Body of pancreas (tissue), 4 donors: ENCODE measurements around the gene SYNPO. TPM values are rescaled to one million over a fixed set of nuclear protein-coding genes. Genes with fewer than 3 reads are reported as not detected.

Experiments
- ATAC-seq: fragments of 150-250 bp; one replicate; pipeline ENCODE4 v1.9.1; 2016
- DNase-seq, 4 donors: peaks; one replicate each; pipeline ENCODE4 v3.0.0-alpha.2; 2019
- H3K27ac ChIP-seq, 4 donors: fragments of 200-600 bp; sonication (generic); 1 replicate in 3 of 4; 2 replicates in 1 of 4; pipeline versions ENCODE4 v1.5.1 to v1.6.1; 2016 to 2019; ENCODE audit warnings: mild to moderate bottlenecking in 1 of 4, mixed read lengths in 1 of 4, moderate library complexity in 1 of 4
- H3K27me3 ChIP-seq, 2 donors: fragments of 200-600 bp; sonication (generic); one replicate each; pipeline ENCODE4 v1.6.0; 2016; ENCODE audit warnings: mild to moderate bottlenecking in 1 of 2
- H3K36me3 ChIP-seq, 2 donors: fragments of 200-600 bp; sonication (generic); replicated peaks in 1 of 2; 2 replicates each; pipeline ENCODE4 v1.5.1; 2016; ENCODE audit warnings: low read depth in 2 of 2; ENCODE audit not compliant: insufficient read depth in 1 of 2
- H3K4me1 ChIP-seq: fragments of 200-600 bp; sonication (generic); one replicate; pipeline ENCODE4 v1.6.0; 2016
- H3K4me3 ChIP-seq, 2 donors: fragments of 200-600 bp; sonication (generic); 1 replicate in 1 of 2; 2 replicates in 1 of 2; pipeline ENCODE4 v1.5.1; 2016 to 2019
- H3K9me3 ChIP-seq, 3 donors: fragments of 200-600 bp; sonication (generic); 1 replicate in 2 of 3; 2 replicates in 1 of 3; pipeline ENCODE4 v1.5.1; 2016
- POLR2A ChIP-seq, 3 donors: fragments of 450-650 bp; IDR thresholded peaks; one replicate each; pipeline ENCODE4 v1.6.1; 2016; ENCODE audit warnings: antibody characterized with exemption in 3 of 3, mild to moderate bottlenecking in 2 of 3
- WGBS, 2 donors: methylation state at CpG; one replicate each; pipeline ENCODE4 v1.1.5; 2017; 5-methylcytosine and 5-hydroxymethylcytosine counted together
- intact Hi-C: fragments of 100-400 bp; cut with DNase I; formaldehyde crosslinking; loops from one replicate; pipeline ENCODE4 v1.15.1; 2023
- total RNA-seq, 2 donors: library from RNA; depleted of rRNA; stranded (reverse); fragments of >200 nt; gene quantifications; one replicate each; pipeline ENCODE4 v1.1.0, GENCODE V29; 2016
- TF ChIP-seq, protein P1 (sequence below), 7 experiments: fragments of 450-650 bp in 4 of 7; fragments of 200-600 bp in 3 of 7; sonication (generic) in 3 of 7; IDR thresholded peaks; one replicate each; pipeline ENCODE4 v1.5.1; 2016 to 2019; ENCODE audit warnings: antibody characterized with exemption in 7 of 7

The SYNPO gene
- total RNA-seq, 2 donors from 2014 or later: 18.4 to 40.9 TPM

DNA sequence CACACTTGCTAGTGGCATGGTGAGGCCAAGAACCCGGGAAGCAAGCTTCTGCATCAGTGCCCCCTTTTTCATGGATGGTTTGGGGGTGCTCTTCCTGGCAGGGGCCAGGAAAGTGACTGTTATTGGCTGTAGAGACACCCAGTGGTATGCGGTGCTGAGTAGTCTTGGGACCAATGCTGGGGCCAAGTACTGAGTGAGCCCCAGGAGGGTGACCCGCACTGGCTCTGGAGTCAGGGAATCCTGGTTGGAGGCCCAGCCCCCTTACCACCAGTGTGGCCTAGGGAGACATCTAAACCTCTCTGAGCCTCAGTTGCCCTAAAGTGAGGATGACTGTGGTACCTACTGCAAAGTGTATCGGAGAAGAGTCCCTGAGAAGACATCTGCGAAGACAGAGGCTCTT is 41.2 kb upstream of the SYNPO start:
- DNase-seq (no peak), ATAC-seq (no peak)
- TF ChIP-seq, protein P1, sequence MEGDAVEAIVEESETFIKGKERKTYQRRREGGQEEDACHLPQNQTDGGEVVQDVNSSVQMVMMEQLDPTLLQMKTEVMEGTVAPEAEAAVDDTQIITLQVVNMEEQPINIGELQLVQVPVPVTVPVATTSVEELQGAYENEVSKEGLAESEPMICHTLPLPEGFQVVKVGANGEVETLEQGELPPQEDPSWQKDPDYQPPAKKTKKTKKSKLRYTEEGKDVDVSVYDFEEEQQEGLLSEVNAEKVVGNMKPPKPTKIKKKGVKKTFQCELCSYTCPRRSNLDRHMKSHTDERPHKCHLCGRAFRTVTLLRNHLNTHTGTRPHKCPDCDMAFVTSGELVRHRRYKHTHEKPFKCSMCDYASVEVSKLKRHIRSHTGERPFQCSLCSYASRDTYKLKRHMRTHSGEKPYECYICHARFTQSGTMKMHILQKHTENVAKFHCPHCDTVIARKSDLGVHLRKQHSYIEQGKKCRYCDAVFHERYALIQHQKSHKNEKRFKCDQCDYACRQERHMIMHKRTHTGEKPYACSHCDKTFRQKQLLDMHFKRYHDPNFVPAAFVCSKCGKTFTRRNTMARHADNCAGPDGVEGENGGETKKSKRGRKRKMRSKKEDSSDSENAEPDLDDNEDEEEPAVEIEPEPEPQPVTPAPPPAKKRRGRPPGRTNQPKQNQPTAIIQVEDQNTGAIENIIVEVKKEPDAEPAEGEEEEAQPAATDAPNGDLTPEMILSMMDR (IDR thresholded peaks at IDR 0.05): no peak
- TF ChIP-seq POLR2A (IDR thresholded peaks at IDR 0.05): no peak
- WGBS, 2 donors: 80% methylated on average over 3 to 5 of the region's 5 CpGs
- peak overlapping the region in 2 of 4 donors; percentile 27 to 54 for H3K27ac ChIP-seq
- no peaks in the 10 kb centered on the region for H3K36me3 ChIP-seq
- intact Hi-C loops: no loop called here
- peaks cover 18% of the 10 kb centered on the region for H3K4me1 ChIP-seq
- H3K27me3 ChIP-seq: no peaks in the 10 kb centered on the region
- H3K4me3 ChIP-seq: no peak overlapping the region
- H3K9me3 ChIP-seq: no peaks in the 10 kb centered on the region

DNA sequence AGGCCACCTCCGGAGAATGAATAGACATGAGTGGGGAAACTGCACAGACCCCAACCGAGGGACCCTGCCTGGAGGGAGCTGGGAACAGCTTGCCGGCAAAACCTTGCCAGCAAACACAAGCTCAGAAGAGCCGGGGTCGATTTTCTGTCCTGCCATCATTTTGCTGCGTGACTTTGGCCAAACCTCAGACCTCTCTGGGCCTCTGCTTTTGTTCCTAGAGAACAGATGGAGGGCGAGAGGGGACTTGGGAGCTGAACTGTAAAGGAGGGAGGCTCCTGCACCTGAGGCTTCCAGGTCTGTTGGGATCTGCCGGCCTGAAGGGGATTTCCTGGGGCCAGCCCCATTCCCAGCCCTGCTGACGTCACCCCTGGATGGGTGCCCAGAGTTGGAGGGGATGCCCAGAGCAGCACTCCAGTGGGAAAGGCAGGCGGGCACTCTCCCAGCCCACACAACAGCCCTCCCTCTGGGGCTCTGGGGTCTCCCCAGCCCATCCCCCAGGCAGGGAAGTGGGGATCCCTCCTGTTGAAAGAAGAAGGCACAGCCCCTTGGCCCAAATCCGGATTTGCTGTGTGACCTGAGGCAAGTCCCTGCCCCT is 40.4 kb upstream of the SYNPO start:
- no peak overlapping the region for H3K4me3 ChIP-seq
- no peaks in the 10 kb centered on the region for H3K27me3 ChIP-seq
- intact Hi-C loops: no loop called here
- H3K4me1 ChIP-seq: peaks cover 18% of the 10 kb centered on the region
- DNase-seq (peak; percentile 84 to 88 (median 87)), ATAC-seq (peak; percentile 87)
- no peaks in the 10 kb centered on the region for H3K36me3 ChIP-seq
- H3K9me3 ChIP-seq: no peaks in the 10 kb centered on the region
- TF ChIP-seq, protein P1 (IDR thresholded peaks at IDR 0.05): no peak
- TF ChIP-seq POLR2A (IDR thresholded peaks at IDR 0.05): peak in 2 of 3 donors; percentile 39
- H3K27ac ChIP-seq: peak overlapping the region in 3 of 4 donors; percentile 13 to 54 (median 27)
- WGBS, 2 donors: 33 to 41% methylated on average over 10 of the region's 11 CpGs

DNA sequence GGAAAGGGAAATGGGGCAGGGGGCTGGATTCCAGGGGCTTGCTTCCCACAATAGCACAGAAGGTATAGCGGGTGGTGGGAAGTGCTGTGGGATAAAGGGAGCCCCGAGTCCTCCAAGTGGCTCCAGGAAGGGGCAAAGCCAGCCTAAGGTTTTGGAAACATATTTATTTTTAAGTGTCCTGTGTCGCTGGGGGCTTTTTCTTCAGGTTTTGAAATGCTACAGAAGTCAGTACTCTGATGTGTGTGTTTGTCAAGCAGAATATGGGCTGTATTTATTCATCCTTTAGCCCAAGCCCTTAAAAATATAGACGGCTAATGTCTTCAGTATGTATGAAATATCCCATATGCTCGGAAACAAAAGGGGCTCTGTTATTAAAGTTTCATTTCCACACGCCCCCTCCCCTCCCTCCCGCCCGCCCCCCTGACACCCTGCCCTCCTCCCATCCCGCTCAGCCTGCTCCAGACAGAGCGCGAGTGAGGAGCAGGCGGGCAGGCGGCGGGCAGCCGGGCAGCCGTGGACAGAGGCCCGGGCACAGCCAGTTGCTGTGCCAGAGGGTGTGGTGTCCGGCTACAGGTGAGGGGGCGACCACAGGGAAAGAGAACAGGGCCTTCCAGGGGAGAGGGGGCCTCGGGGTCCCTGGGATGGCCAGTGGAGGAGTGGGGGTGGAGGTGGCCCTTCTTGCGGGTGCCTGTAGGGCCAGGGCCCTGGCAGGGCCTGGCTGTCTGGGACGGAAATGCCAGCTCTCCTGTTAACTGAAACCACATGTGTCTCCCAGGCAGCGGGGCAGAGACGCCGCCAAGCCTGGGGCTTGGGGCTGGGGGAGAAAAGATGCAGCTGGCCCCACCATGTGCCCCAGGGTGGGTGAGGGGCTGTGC is 39.6 kb upstream of the SYNPO start:
- Histone ChIP-seq H3K36me3 (no peaks in the 10 kb centered on the region), H3K27me3 (no peaks in the 10 kb centered on the region), H3K27ac (peak overlapping the region in 3 of 4 donors; percentile 13 to 54 (median 54)), H3K4me1 (peaks cover 18% of the 10 kb centered on the region), H3K4me3 (no peak overlapping the region), H3K9me3 (no peaks in the 10 kb centered on the region)
- WGBS, 2 donors: 69 to 77% methylated on average over 20 to 25 of the region's 25 CpGs
- intact Hi-C loops: no loop called here
- peak in 1 of 3 donors; percentile 9 for TF ChIP-seq POLR2A (IDR thresholded peaks at IDR 0.05)
- TF ChIP-seq, protein P1 (IDR thresholded peaks at IDR 0.05): no peak
- DNase-seq: no peak
- no peak for ATAC-seq

DNA sequence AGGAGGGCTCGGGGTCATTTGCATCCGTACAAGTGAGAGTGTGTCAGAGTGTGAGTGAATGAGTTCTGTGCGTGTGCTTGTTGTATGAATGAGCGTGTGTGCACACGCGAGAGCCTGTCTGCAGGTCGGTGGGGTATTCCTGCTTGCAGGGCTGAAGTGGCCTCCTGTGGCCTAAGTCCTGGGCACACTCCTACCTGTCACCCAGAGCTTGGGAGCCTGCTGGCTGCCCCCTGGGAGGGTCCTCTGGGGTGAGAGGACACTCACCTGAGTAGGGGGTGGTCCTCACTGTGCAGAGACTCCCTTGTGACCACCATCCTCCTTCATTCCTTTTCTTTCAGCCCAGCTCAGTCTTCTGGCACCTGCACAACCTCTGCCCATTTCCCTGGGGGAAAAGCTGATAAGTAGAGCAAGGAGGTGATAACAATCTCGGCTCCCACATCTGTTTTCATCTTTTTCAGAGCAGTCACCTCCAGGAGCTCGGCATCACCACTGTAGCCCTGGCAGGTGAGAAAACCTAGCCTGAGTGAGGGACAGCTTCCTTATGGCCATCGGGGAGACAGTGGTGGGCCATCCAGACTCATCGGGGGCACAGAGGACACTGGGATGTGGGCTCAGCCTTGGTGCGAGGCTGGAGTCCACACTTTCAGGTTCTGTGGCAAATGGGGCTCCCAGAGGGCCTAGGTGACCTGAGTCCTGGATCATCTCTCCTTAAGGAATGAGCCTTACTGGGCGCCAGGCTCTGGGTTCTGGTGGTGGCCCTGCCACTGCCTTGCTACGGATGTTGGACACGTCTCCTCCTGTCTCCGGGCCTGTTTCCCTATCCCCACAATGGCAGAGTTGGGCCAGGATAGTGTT is 38.7 kb upstream of the SYNPO start:
- Histone ChIP-seq H3K4me1 (peaks cover 18% of the 10 kb centered on the region), H3K27me3 (no peaks in the 10 kb centered on the region), H3K9me3 (no peaks in the 10 kb centered on the region), H3K4me3 (no peak overlapping the region), H3K27ac (peak overlapping the region in 3 of 4 donors; percentile 13 to 54 (median 54)), H3K36me3 (no peaks in the 10 kb centered on the region)
- 84 to 91% methylated on average over 10 to 16 of the region's 16 CpGs for whole genome bisulfite sequencing, 2 donors
- DNase-seq (no peak), ATAC-seq (no peak)
- intact Hi-C loops: no loop called here
- TF ChIP-seq, protein P1 (IDR thresholded peaks at IDR 0.05): no peak
- TF ChIP-seq POLR2A (IDR thresholded peaks at IDR 0.05): no peak
